ENCODE data around the gene FMN1.

- TF ChIP-seq CTCF (IDR thresholded peaks at IDR 0.05; ENCODE audit: poor library complexity, severe bottlenecking) (no peak), EZH2 (IDR thresholded peaks at IDR 0.05; ENCODE audit: borderline replicate concordance, insufficient read depth, low read length, poor library complexity, severe bottlenecking) (no peak), REST (IDR thresholded peaks at IDR 0.05; ENCODE audit: borderline replicate concordance) (no peak), POLR2AphosphoS5 (IDR thresholded peaks at IDR 0.05) (no peak), EP300 (conservative IDR thresholded peaks at IDR 0.05; ENCODE audit: poor library complexity, severe bottlenecking) (no peak), RAD21 (conservative IDR thresholded peaks at IDR 0.05) (no peak)
Observed at GRCh38 chr15:32866454-32867312, 327.8 kb downstream of the FMN1 start.
